B cell (primary cell): ENCODE results near the gene DGUOK. TPM values are rescaled to one million over a fixed set of nuclear protein-coding genes. Genes with fewer than 3 reads are reported as not detected.

ENCODE experiments used
- ATAC-seq: fragments of 200-7000 bp; cut with Tn5 transposase; one replicate; pipeline ENCODE4 v1.10.0; 2021; ENCODE audit warnings: low read depth, mild to moderate bottlenecking, moderate number of reproducible peaks, moderate library complexity
- CTCF ChIA-PET: fragments of 350-600 bp; sonication (Branson Sonifier 250); formaldehyde crosslinking; loops from one replicate; lab custom pipeline; 2021; ENCODE audit warnings: antibody characterized with exemption, inconsistent platforms; lab: Charles Lee
- POLR2A ChIA-PET: fragments of 350-600 bp; sonication (Branson Sonifier 250); formaldehyde crosslinking; loops from one replicate; lab custom pipeline; 2021; ENCODE audit warnings: antibody characterized with exemption; lab: Charles Lee
- DNase-seq: peaks from one replicate; pipeline ENCODE4 v3.0.0; 2013
- H2AFZ ChIP-seq: 2 replicates; pipeline ENCODE4 v1.6.1; 2012; ENCODE audit warnings: mild to moderate bottlenecking, low read depth, low read length; ENCODE audit not compliant: insufficient read depth, poor library complexity, severe bottlenecking
- H3K27ac ChIP-seq, 2 donors: 1 replicate in 1 of 2; 2 replicates in 1 of 2; pipeline ENCODE4 v1.5.1; 2012 to 2013; ENCODE audit warnings: low read length in 2 of 2, mild to moderate bottlenecking in 2 of 2, moderate library complexity in 1 of 2
- H3K27me3 ChIP-seq, 4 experiments: fragments of 200-600 bp in 1 of 4; sonication (generic) in 1 of 4; replicated peaks in 1 of 4; 1 replicate in 2 of 4; 2 replicates in 2 of 4; pipeline versions ENCODE4 v1.6.1 to v1.7.0; 2013 to 2016; ENCODE audit warnings: low read length in 3 of 4, mild to moderate bottlenecking in 2 of 4, mixed read lengths in 1 of 4, moderate library complexity in 1 of 4; ENCODE audit not compliant: insufficient read depth in 4 of 4, control insufficient read depth in 3 of 4; ENCODE audit errors: control extremely low read depth in 1 of 4
- H3K36me3 ChIP-seq, 2 experiments: replicated peaks in 1 of 2; 1 replicate in 1 of 2; 2 replicates in 1 of 2; pipeline versions ENCODE4 v1.6.1 to v1.7.1; 2013; ENCODE audit warnings: low read length in 1 of 2; ENCODE audit not compliant: insufficient read depth in 2 of 2, control insufficient read depth in 1 of 2; ENCODE audit errors: control extremely low read depth in 1 of 2, extremely low read depth in 1 of 2
- H3K4me1 ChIP-seq, 2 donors: fragments of 200-600 bp in 1 of 2; sonication (generic) in 1 of 2; 1 replicate in 1 of 2; 2 replicates in 1 of 2; pipeline versions ENCODE4 v1.5.1 to v1.6.1; 2013 to 2017; ENCODE audit warnings: low read length in 2 of 2; ENCODE audit not compliant: control insufficient read depth in 2 of 2, insufficient read depth in 2 of 2
- H3K4me2 ChIP-seq: replicated peaks from 2 replicates; pipeline ENCODE3; 2012; ENCODE audit warnings: mild to moderate bottlenecking, low read depth, low read length; ENCODE audit not compliant: poor library complexity, severe bottlenecking
- H3K4me3 ChIP-seq, 5 experiments: fragments of 200-600 bp in 1 of 5; sonication (generic) in 1 of 5; 1 replicate in 3 of 5; 2 replicates in 2 of 5; pipeline versions ENCODE4 v1.5.1 to v1.7.0; 2011 to 2016; ENCODE audit warnings: low read length in 4 of 5, mild to moderate bottlenecking in 4 of 5, low read depth in 2 of 5, control low read depth in 1 of 5, moderate library complexity in 1 of 5; ENCODE audit not compliant: insufficient read depth in 1 of 5; ENCODE audit errors: control extremely low read depth in 1 of 5, extremely low read depth in 1 of 5
- H3K79me2 ChIP-seq: fragments of 200-600 bp; sonication (generic); one replicate; pipeline ENCODE4 v1.6.0; 2016; ENCODE audit warnings: low read length; ENCODE audit not compliant: control insufficient read depth, insufficient read depth
- H3K9ac ChIP-seq: fragments of 200-600 bp; sonication (generic); 2 replicates; pipeline ENCODE4 v1.6.1; 2017; ENCODE audit warnings: mild to moderate bottlenecking, low read length, moderate library complexity
- H3K9me3 ChIP-seq, 3 donors: one replicate each; pipeline versions ENCODE4 v1.6.1 to v1.7.1; 2013; ENCODE audit warnings: low read length in 2 of 3; ENCODE audit not compliant: control insufficient read depth in 2 of 3, insufficient read depth in 1 of 3; ENCODE audit errors: control extremely low read depth in 1 of 3
- H4K20me1 ChIP-seq: 2 replicates; pipeline ENCODE4 v1.6.0; 2012; ENCODE audit warnings: mild to moderate bottlenecking, low read length; ENCODE audit not compliant: insufficient read depth, control insufficient read depth, poor library complexity, severe bottlenecking
- H3K27ac Mint-ChIP-seq: one replicate; pipeline ENCODE4 v1.8.0; 2021; ENCODE audit warnings: mixed read lengths
- H3K27me3 Mint-ChIP-seq: one replicate; pipeline ENCODE4 v1.8.0; 2021; ENCODE audit warnings: mixed read lengths
- H3K4me1 Mint-ChIP-seq: one replicate; pipeline ENCODE4 v1.8.0; 2021; ENCODE audit warnings: mixed read lengths
- H3K4me3 Mint-ChIP-seq: one replicate; pipeline ENCODE4 v1.8.0; 2021; ENCODE audit warnings: mixed read lengths
- H3K9me3 Mint-ChIP-seq: one replicate; pipeline ENCODE4 v1.8.0; 2022; ENCODE audit warnings: mixed read lengths; ENCODE audit not compliant: insufficient read depth
- CTCF ChIP-seq: fragments of 200-600 bp; IDR thresholded peaks from one replicate; pipeline ENCODE4 v1.8.0; 2022; ENCODE audit warnings: antibody characterized with exemption, mild to moderate bottlenecking
- EZH2 ChIP-seq: IDR thresholded peaks from 2 replicates; pipeline ENCODE4 v1.6.1; 2012; ENCODE audit warnings: borderline replicate concordance, low read depth, mild to moderate bottlenecking, moderate library complexity, low read length; ENCODE audit not compliant: insufficient read depth, poor library complexity, severe bottlenecking
- WGBS: methylation state at CpG from one replicate; pipeline ENCODE4 v1.1.5; 2013; ENCODE audit warnings: missing lambda C conversion rate; ENCODE audit not compliant: insufficient coverage; 5-methylcytosine and 5-hydroxymethylcytosine counted together
- intact Hi-C: fragments of 100-400 bp; cut with micrococcal nuclease; formaldehyde crosslinking; loops from one replicate; pipeline ENCODE4 v1.10.0; 2022
- polyA plus RNA-seq: library from polyadenylated mRNA; depleted of rRNA; stranded (reverse); fragments of >200 nt; gene quantifications from 2 replicates; pipeline ENCODE4 v1.2.3, GENCODE V29; 2012
- total RNA-seq, 2 donors: library from RNA; stranded (reverse); fragments of 120-200 nt in 1 of 2; gene quantifications; 1 replicate in 1 of 2; 2 replicates in 1 of 2; pipeline versions ENCODE4 v1.2.3 to v1.2.4, GENCODE V29; 2013 to 2022

The DGUOK gene
- total and polyA plus RNA-seq, 2 donors (not counting 1 experiment from before 2014, with no cell fraction given) = 61.7 to 81.5 TPM

GRCh38 chr2:73952499-73953446 is 26.1 kb downstream of the DGUOK start:
- Histone ChIP-seq H4K20me1 (peaks cover 37% of the 10 kb centered on the region), H2AFZ (no peak overlapping the region), H3K4me3 (no peak overlapping the region), H3K36me3 (peaks cover 1 to 79% of the 10 kb centered on the region in 2 experiments), H3K4me1 (peaks cover 23% of the 10 kb centered on the region in 2 donors), H3K4me2 (no peak overlapping the region), H3K79me2 (peaks cover 29% of the 10 kb centered on the region), H3K9me3 (no peaks in the 10 kb centered on the region), H3K27ac (no peak overlapping the region), H3K27me3 (no peaks in the 10 kb centered on the region), H3K9ac (no peak overlapping the region)
- no peak for ATAC-seq
- intact Hi-C loops = no loop called here
- ChIA-PET POLR2A (no interaction called here), CTCF (no interaction called here)
- Mint-ChIP-seq H3K4me3 (no peak overlapping the region), H3K4me1 (peaks cover 26% of the 10 kb centered on the region), H3K9me3 (no peaks in the 10 kb centered on the region), H3K27me3 (no peaks in the 10 kb centered on the region), H3K27ac (no peak overlapping the region)
- TF ChIP-seq EZH2 (no peak), CTCF (no peak)
- WGBS = 74% methylated on average over 6 of the region's 12 CpGs
- DNase-seq = no peak
